Measurements from ENCODE around the gene ASRGL1. TPM values are rescaled to one million over a fixed set of nuclear protein-coding genes. Genes with fewer than 3 reads are reported as not detected.

The ASRGL1 gene
- total RNA-seq, 3 donors from 2014 or later, result 6.7 to 22.0 (median 16.4) TPM

GRCh38 chr11:62423012-62423411 is 85.8 kb downstream of the ASRGL1 start:
- Histone ChIP-seq H3K27ac (no peak overlapping the region), H3K4me1 (no peaks in the 10 kb centered on the region), H3K9me3 (no peaks in the 10 kb centered on the region), H3K36me3 (no peaks in the 10 kb centered on the region), H3K27me3 (no peaks in the 10 kb centered on the region), H3K4me3 (no peak overlapping the region)
- TF ChIP-seq POLR2AphosphoS5 (IDR thresholded peaks at IDR 0.05), result no peak
- TF ChIP-seq CTCF (IDR thresholded peaks at IDR 0.05), result no peak
- no peak for TF ChIP-seq POLR2A (IDR thresholded peaks at IDR 0.05)
- intact Hi-C loops (cut with DNase I; ENCODE audit: low total_unique reads), result loop anchor here (10.0 kb wide), 1 partner anchor 122 kb away; the partner anchor contains the start of gene AHNAK
- no peak for DNase-seq (ENCODE audit: low spot score in 2 of 2)

- peak overlapping the region; percentile 40 to 72 for H3K27ac ChIP-seq
- H3K4me3 ChIP-seq, result peak overlapping the region in 1 of 3 donors; percentile 15
- TF ChIP-seq POLR2AphosphoS5 (IDR thresholded peaks at IDR 0.05), result no peak
- TF ChIP-seq POLR2A (IDR thresholded peaks at IDR 0.05), result no peak
- TF ChIP-seq CTCF (IDR thresholded peaks at IDR 0.05), result no peak
- no peaks in the 10 kb centered on the region for H3K4me1 ChIP-seq
- no peak for DNase-seq (ENCODE audit: low spot score in 2 of 2)
- H3K9me3 ChIP-seq, result no peaks in the 10 kb centered on the region
- intact Hi-C loops (cut with DNase I; ENCODE audit: low total_unique reads), result loop anchor here (10.0 kb wide), 1 partner anchor 117 kb away; the partner anchor contains the start of gene AHNAK
- H3K27me3 ChIP-seq, result no peaks in the 10 kb centered on the region
- no peaks in the 10 kb centered on the region for H3K36me3 ChIP-seq
These were observed 90.5 kb downstream of the ASRGL1 start for GRCh38 chr11:62427630-62428233.

- TF ChIP-seq POLR2A (IDR thresholded peaks at IDR 0.05) (no peak), CTCF (IDR thresholded peaks at IDR 0.05) (no peak), POLR2AphosphoS5 (IDR thresholded peaks at IDR 0.05) (no peak)
- H3K36me3 ChIP-seq, result no peaks in the 10 kb centered on the region
- H3K4me1 ChIP-seq, result no peaks in the 10 kb centered on the region
- intact Hi-C loops (cut with DNase I; ENCODE audit: low total_unique reads), result loop anchor here (10.0 kb wide), 1 partner anchor 116 kb away; the partner anchor contains the start of gene AHNAK
- no peak overlapping the region for H3K27ac ChIP-seq
- H3K4me3 ChIP-seq, result no peak overlapping the region
- no peak for DNase-seq (ENCODE audit: low spot score in 2 of 2)
- H3K9me3 ChIP-seq, result no peaks in the 10 kb centered on the region
- no peaks in the 10 kb centered on the region for H3K27me3 ChIP-seq
These were observed 91.8 kb downstream of the ASRGL1 start for GRCh38 chr11:62428871-62429560.

- Histone ChIP-seq H3K4me1 (no peaks in the 10 kb centered on the region), H3K27me3 (no peaks in the 10 kb centered on the region), H3K36me3 (no peaks in the 10 kb centered on the region), H3K27ac (no peak overlapping the region), H3K4me3 (no peak overlapping the region), H3K9me3 (no peaks in the 10 kb centered on the region)
- TF ChIP-seq POLR2AphosphoS5 (IDR thresholded peaks at IDR 0.05) (no peak), CTCF (IDR thresholded peaks at IDR 0.05) (no peak), POLR2A (IDR thresholded peaks at IDR 0.05) (no peak)
- intact Hi-C loops (cut with DNase I; ENCODE audit: low total_unique reads), result no loop called here
- DNase-seq (ENCODE audit: low spot score in 2 of 2), result no peak
These were observed 93.2 kb downstream of the ASRGL1 start for GRCh38 chr11:62430425-62430824.

Measured in breast epithelium (tissue), 4 donors.